ENCODE measurements around the gene GBGT1. TPM values are rescaled to one million over a fixed set of nuclear protein-coding genes. Genes with fewer than 3 reads are reported as not detected.

GBGT1 gene
- total RNA-seq, 2 experiments from 2014 or later, result 4.0 to 4.5 TPM

GRCh38 chr9:133203506-133204075 lies 39.9 kb upstream of the GBGT1 start:
- ATAC-seq (ENCODE audit: low read depth), result no peak
- POLR2A ChIA-PET, result no interaction called here
- H3K27me3 Mint-ChIP-seq, result peaks cover 12% of the 10 kb centered on the region
- H3K4me1 Mint-ChIP-seq, result peaks cover 4% of the 10 kb centered on the region
- no peak for DNase-seq
- H3K4me3 Mint-ChIP-seq, result no peak overlapping the region
- H3K9me3 Mint-ChIP-seq, result no peaks in the 10 kb centered on the region
- H3K27ac Mint-ChIP-seq, result no peak overlapping the region
- no peaks in the 10 kb centered on the region for H3K36me3 Mint-ChIP-seq

DNA sequence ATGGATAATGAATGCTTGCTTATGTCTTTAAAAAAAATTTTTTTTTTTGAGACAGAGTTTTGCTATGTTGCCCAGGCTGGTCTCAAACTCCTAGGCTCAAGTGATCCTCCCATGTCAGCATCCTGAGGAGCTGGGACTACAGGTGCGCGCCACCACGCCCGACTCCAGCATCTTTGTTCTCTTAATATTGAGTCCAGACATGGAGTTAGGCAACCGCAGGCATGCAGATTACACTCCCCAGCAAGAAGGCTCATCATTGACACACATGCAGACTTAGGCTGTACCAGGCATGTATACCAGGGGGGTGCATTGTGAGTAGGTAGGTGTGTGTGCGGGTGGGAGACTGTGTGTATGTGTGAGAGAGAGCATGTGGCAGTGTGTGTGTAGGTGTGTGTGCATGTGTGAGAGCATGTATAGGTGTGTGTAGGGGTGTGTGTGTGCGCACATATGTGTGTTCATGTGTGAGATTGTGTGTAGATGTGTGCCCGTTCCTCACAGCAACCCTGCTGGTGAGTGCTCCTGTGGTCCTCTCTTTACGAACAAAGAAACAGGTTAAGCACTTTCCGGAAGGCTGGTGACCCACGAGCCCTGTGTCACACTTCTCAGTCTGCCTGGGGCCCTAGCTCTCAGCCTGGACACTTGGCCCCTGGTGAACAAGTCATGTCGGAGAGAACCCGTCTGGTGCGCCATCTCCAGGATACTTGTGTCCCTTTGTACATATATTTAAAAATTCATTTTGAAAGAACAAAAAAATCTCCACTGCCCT lies 39.2 kb upstream of the GBGT1 start:
- Mint-ChIP-seq H3K4me3 (no peak overlapping the region), H3K27me3 (peaks cover 12% of the 10 kb centered on the region)
- POLR2A ChIA-PET, result no interaction called here

GRCh38 chr9:133202145-133202513 lies 38.4 kb upstream of the GBGT1 start:
- ATAC-seq (ENCODE audit: low read depth), result no peak
- no peak for DNase-seq
- Mint-ChIP-seq H3K4me3 (no peak overlapping the region), H3K4me1 (peaks cover 4% of the 10 kb centered on the region), H3K36me3 (no peaks in the 10 kb centered on the region), H3K9me3 (no peaks in the 10 kb centered on the region), H3K27me3 (peaks cover 15% of the 10 kb centered on the region), H3K27ac (no peak overlapping the region)
- POLR2A ChIA-PET, result no interaction called here

More for the DNA sequence above, 39.2 kb upstream of the GBGT1 start:
- Mint-ChIP-seq H3K9me3 (no peaks in the 10 kb centered on the region), H3K36me3 (no peaks in the 10 kb centered on the region), H3K4me1 (peaks cover 4% of the 10 kb centered on the region), H3K27ac (no peak overlapping the region)
- DNase-seq (no peak), ATAC-seq (ENCODE audit: low read depth) (no peak)

GRCh38 chr9:133201424-133202144 lies 37.9 kb upstream of the GBGT1 start:
- Mint-ChIP-seq H3K27me3 (peaks cover 15% of the 10 kb centered on the region), H3K36me3 (no peaks in the 10 kb centered on the region), H3K27ac (no peak overlapping the region), H3K9me3 (no peaks in the 10 kb centered on the region), H3K4me3 (no peak overlapping the region), H3K4me1 (peaks cover 4% of the 10 kb centered on the region)
- no peak for DNase-seq
- ATAC-seq (ENCODE audit: low read depth), result no peak
- POLR2A ChIA-PET, result no interaction called here

GRCh38 chr9:133200631-133201030 lies 36.9 kb upstream of the GBGT1 start:
- Mint-ChIP-seq H3K4me1 (peaks cover 4% of the 10 kb centered on the region), H3K27me3 (peaks cover 15% of the 10 kb centered on the region), H3K4me3 (no peak overlapping the region), H3K27ac (no peak overlapping the region), H3K36me3 (no peaks in the 10 kb centered on the region), H3K9me3 (no peaks in the 10 kb centered on the region)
- POLR2A ChIA-PET, result no interaction called here
- ATAC-seq (ENCODE audit: low read depth) (no peak), DNase-seq (no peak)

DNA sequence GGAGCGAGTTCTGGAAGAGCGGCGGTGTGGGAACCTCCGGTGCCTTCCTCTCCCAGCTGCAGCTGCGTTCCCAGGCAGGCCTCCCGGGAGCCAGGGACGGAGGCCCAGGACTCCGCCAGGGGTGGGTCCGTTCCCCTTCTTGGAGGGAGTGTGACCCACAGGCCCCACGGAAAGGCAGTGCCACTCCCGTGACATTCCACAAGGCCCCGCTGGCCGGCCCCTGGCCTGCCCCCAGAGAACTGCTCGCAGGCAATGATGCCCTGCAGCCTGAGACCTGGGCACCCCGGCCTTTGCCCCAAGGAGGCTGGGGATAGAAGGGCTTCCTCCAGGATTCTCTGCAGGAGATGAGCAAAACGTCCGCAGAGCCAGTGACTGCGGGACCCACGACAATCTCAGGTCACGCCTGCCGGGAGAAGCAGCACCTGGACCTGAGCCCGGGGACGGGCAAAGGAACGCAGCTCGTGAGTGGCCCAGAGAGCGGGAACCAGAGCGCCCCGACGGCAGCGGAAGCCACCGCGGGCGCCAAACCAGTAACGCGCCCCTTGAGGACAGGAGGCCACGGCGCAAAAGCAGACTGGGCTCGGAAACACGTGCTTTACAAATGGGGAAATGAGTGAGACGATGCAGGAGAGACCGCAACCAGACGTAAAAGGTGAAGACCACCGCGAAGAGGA lies 36.1 kb upstream of the GBGT1 start:
- peaks cover 4% of the 10 kb centered on the region for H3K4me1 Mint-ChIP-seq
- peak overlapping the region; percentile 38 for H3K27ac Mint-ChIP-seq
- peak overlapping the region; percentile 78 for H3K4me3 Mint-ChIP-seq
- POLR2A ChIA-PET, result no interaction called here
- H3K27me3 Mint-ChIP-seq, result peaks cover 15% of the 10 kb centered on the region
- no peaks in the 10 kb centered on the region for H3K9me3 Mint-ChIP-seq
- H3K36me3 Mint-ChIP-seq, result no peaks in the 10 kb centered on the region
- DNase-seq (peak; percentile 52), ATAC-seq (ENCODE audit: low read depth) (peak; percentile 71)

DNA sequence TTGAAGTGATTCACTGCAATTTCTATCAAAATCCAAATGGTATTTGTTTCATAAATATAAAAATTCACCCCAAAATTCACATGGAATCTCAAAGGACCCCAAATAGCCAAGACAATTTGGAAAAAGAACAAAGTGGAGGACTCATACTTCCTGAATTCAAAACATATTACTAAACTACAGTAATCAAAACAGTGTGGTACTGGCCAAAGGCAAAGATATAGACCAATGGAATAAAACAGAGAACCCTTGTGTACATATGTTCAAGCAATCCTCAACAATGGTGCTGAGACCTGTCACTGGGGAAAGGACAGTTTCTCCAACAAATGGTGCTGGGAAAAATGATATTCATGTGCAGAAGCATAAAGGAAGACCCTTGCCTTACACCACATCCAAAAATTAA lies 31.3 kb upstream of the GBGT1 start:
- no peak for ATAC-seq (ENCODE audit: low read depth)
- no peak overlapping the region for H3K4me3 Mint-ChIP-seq
- POLR2A ChIA-PET, result no interaction called here
- H3K27me3 Mint-ChIP-seq, result peaks cover 20% of the 10 kb centered on the region
- peaks cover 2% of the 10 kb centered on the region for H3K4me1 Mint-ChIP-seq
- H3K27ac Mint-ChIP-seq, result no peak overlapping the region
- DNase-seq, result no peak
- no peaks in the 10 kb centered on the region for H3K9me3 Mint-ChIP-seq
- H3K36me3 Mint-ChIP-seq, result no peaks in the 10 kb centered on the region

GRCh38 chr9:133194597-133194996 lies 30.9 kb upstream of the GBGT1 start:
- DNase-seq, result no peak
- Mint-ChIP-seq H3K27me3 (peaks cover 20% of the 10 kb centered on the region), H3K4me3 (no peak overlapping the region), H3K27ac (no peak overlapping the region), H3K36me3 (no peaks in the 10 kb centered on the region), H3K9me3 (no peaks in the 10 kb centered on the region), H3K4me1 (peaks cover 2% of the 10 kb centered on the region)
- POLR2A ChIA-PET, result no interaction called here
- ATAC-seq (ENCODE audit: low read depth), result no peak

- POLR2A ChIA-PET, result no interaction called here
- Mint-ChIP-seq H3K4me1 (no peaks in the 10 kb centered on the region), H3K9me3 (no peaks in the 10 kb centered on the region), H3K36me3 (no peaks in the 10 kb centered on the region), H3K27me3 (peaks cover 19% of the 10 kb centered on the region), H3K4me3 (no peak overlapping the region), H3K27ac (no peak overlapping the region)
- ATAC-seq (ENCODE audit: low read depth) (no peak), DNase-seq (no peak)
Measured at GRCh38 chr9:133191989-133192388, 28.3 kb upstream of the GBGT1 start.

- Mint-ChIP-seq H3K27me3 (peaks cover 26% of the 10 kb centered on the region), H3K27ac (no peak overlapping the region), H3K36me3 (no peaks in the 10 kb centered on the region), H3K4me1 (peaks cover 7% of the 10 kb centered on the region), H3K4me3 (no peak overlapping the region), H3K9me3 (no peaks in the 10 kb centered on the region)
- DNase-seq, result no peak
- ATAC-seq (ENCODE audit: low read depth), result no peak
- POLR2A ChIA-PET, result no interaction called here
Measured at GRCh38 chr9:133189826-133190225, 26.1 kb upstream of the GBGT1 start.

DNA sequence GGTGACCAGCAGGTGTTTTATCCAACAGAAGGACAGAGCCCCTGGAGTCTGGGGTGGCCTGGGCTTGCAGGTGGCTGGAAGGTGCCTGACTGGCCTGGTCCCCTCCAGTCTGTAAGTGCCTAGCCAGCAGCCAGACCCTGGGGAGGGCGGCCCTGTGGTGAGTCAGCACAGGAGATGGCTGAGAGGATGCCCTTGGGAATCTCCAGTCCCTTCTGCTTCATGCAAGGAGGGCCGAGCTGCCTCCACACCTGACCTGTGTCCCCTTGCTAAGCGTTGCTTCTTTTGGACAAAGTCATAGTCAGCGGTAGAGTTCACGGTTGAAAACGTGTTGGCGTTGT lies 25.1 kb upstream of the GBGT1 start:
- DNase-seq (no peak), ATAC-seq (ENCODE audit: low read depth) (no peak)
- Mint-ChIP-seq H3K27me3 (peaks cover 30% of the 10 kb centered on the region), H3K9me3 (no peaks in the 10 kb centered on the region), H3K4me3 (no peak overlapping the region), H3K27ac (no peak overlapping the region), H3K36me3 (no peaks in the 10 kb centered on the region), H3K4me1 (peaks cover 11% of the 10 kb centered on the region)
- POLR2A ChIA-PET, result interaction anchor here (1.0 kb wide), 1 partner anchor 159 kb away, joined by 5 read pairs; the partner anchor contains the start of genes MED22 and RPL7A

- Mint-ChIP-seq H3K4me1 (peaks cover 11% of the 10 kb centered on the region), H3K36me3 (no peaks in the 10 kb centered on the region), H3K9me3 (no peaks in the 10 kb centered on the region), H3K27ac (no peak overlapping the region), H3K4me3 (no peak overlapping the region), H3K27me3 (peaks cover 32% of the 10 kb centered on the region)
- POLR2A ChIA-PET, result interaction anchor here (1.0 kb wide), 1 partner anchor 160 kb away, joined by 5 read pairs; the partner anchor contains the start of genes MED22 and RPL7A
- DNase-seq (no peak), ATAC-seq (ENCODE audit: low read depth) (no peak)
Measured at GRCh38 chr9:133188006-133188842, 24.5 kb upstream of the GBGT1 start.

DNA sequence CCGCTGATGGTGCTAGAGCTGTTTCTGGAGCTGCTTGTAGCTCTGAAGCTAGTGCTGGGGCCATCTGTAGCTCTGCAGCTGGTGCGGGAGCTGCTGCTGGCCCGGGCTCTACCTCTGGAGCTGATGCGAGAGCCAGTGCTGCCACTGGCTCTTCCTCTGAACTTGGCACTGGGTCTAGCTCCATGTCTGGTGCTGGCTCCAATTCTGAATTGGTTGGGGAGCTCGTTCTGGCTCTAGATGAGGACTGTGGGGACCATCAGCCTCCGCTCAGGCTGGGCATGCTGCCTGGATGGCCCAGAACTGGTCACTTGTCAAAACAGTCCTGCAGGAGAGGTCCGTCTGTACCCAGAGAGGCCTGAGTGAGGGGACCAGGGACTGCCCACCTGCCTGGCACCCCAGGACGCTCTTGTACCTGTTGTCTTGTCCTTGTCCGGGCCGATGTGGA lies 23.9 kb upstream of the GBGT1 start:
- POLR2A ChIA-PET, result no interaction called here
- peaks cover 35% of the 10 kb centered on the region for H3K27me3 Mint-ChIP-seq

More for the DNA sequence above, 23.9 kb upstream of the GBGT1 start:
- Mint-ChIP-seq H3K4me1 (peaks cover 14% of the 10 kb centered on the region), H3K4me3 (no peak overlapping the region), H3K9me3 (no peaks in the 10 kb centered on the region), H3K36me3 (no peaks in the 10 kb centered on the region), H3K27ac (no peak overlapping the region)
- ATAC-seq (ENCODE audit: low read depth) (no peak), DNase-seq (no peak)
